HCT116 (cell line): Measurements from ENCODE around the gene NDUFS6. TPM values are rescaled to one million over a fixed set of nuclear protein-coding genes. Genes with fewer than 3 reads are reported as not detected.

Experiments
- ATAC-seq: fragments of 200-7000 bp; cut with Tn5 transposase; 2 replicates; pipeline ENCODE4 v1.9.1; 2020; ENCODE audit warnings: mild to moderate bottlenecking, moderate library complexity
- BruUV-seq: library from RNA; stranded (reverse); fragments of 400-500 nt; replicated peaks from 2 replicates; lab custom pipeline; 2021; lab: Mats Ljungman, UMichigan
- CTCF ChIA-PET: fragments of 300-600 bp; sonication (Branson Sonifier 250); formaldehyde crosslinking; loops from one replicate; lab custom pipeline; 2021; ENCODE audit warnings: antibody characterized with exemption; lab: Charles Lee
- POLR2A ChIA-PET: fragments of 300-600, 350-600 bp; sonication (Branson Sonifier 250); formaldehyde crosslinking; loops from one replicate; lab custom pipeline; 2021; ENCODE audit warnings: antibody characterized with exemption; lab: Charles Lee
- RAD21 ChIA-PET, 2 experiments: fragments of 300-600 bp; sonication (Branson Sonifier 250); formaldehyde crosslinking; loops; one replicate each; lab custom pipeline; 2023; ENCODE audit warnings: low total read pairs in 2 of 2; ENCODE audit not compliant: uncharacterized antibody in 2 of 2, unreplicated experiment in 2 of 2, low non-redundant PET in 1 of 2; lab: Charles Lee
- DNase-seq: peaks from one replicate; pipeline ENCODE4 v3.0.0-alpha.2; 2010; ENCODE audit warnings: low read depth, low spot score
- H2AFZ ChIP-seq: fragments of 200-600 bp; shearing (Covaris generic), sonication (generic); 2 replicates; pipeline ENCODE4 v1.6.1; 2017; ENCODE audit warnings: low read depth, mixed run types, mixed read lengths, antibody characterized with exemption, low read length; ENCODE audit not compliant: poor library complexity, severe bottlenecking
- H3K27ac ChIP-seq: 2 replicates; pipeline ENCODE4 v1.5.1; 2012; ENCODE audit warnings: low read depth, low read length
- H3K27me3 ChIP-seq: fragments of 200-600 bp; sonication (generic); 2 replicates; pipeline ENCODE4 v1.6.1; 2016; ENCODE audit warnings: mixed run types, low read length, mixed read lengths; ENCODE audit not compliant: insufficient read depth
- H3K36me3 ChIP-seq, 2 experiments: fragments of 200-500 bp in 1 of 2; fragments of 200-600 bp in 1 of 2; sonication (Bioruptor generic) in 1 of 2; sonication (generic) in 1 of 2; 2 replicates each; pipeline versions ENCODE4 v1.5.1 to v1.6.1; 2014 to 2016; ENCODE audit warnings: low read length in 2 of 2, inconsistent platforms in 1 of 2, mixed read lengths in 1 of 2, mixed run types in 1 of 2; ENCODE audit not compliant: insufficient read depth in 2 of 2, control insufficient read depth in 1 of 2
- H3K4me1 ChIP-seq, 2 experiments: fragments of 200-600 bp in 1 of 2; sonication (generic) in 1 of 2; 2 replicates each; pipeline versions ENCODE4 v1.5.1 to v1.6.1; 2012 to 2017; ENCODE audit warnings: low read length in 2 of 2, inconsistent platforms in 1 of 2, mild to moderate bottlenecking in 1 of 2, mixed read lengths in 1 of 2, mixed run types in 1 of 2, moderate library complexity in 1 of 2; ENCODE audit not compliant: insufficient read depth in 2 of 2, control insufficient read depth in 1 of 2
- H3K4me2 ChIP-seq: fragments of 200-600 bp; sonication (generic); 2 replicates; pipeline ENCODE4 v1.6.1; 2017; ENCODE audit warnings: mixed run types, low read length, mixed read lengths
- H3K4me3 ChIP-seq, 2 experiments: fragments of 200-600 bp in 1 of 2; sonication (generic) in 1 of 2; replicated peaks in 1 of 2; 2 replicates each; pipeline ENCODE4 v1.5.1; 2011 to 2016; ENCODE audit warnings: low read length in 2 of 2, control low read depth in 1 of 2, low read depth in 1 of 2, mild to moderate bottlenecking in 1 of 2, mixed read lengths in 1 of 2, mixed run types in 1 of 2
- H3K79me2 ChIP-seq: fragments of 200-600 bp; sonication (generic); 2 replicates; pipeline ENCODE4 v1.6.1; 2017; ENCODE audit warnings: mild to moderate bottlenecking, mixed run types, low read length, moderate library complexity, mixed read lengths; ENCODE audit not compliant: insufficient read depth
- H3K9ac ChIP-seq: fragments of 200-600 bp; sonication (generic); 2 replicates; pipeline ENCODE4 v1.6.1; 2016; ENCODE audit warnings: low read length, mixed read lengths
- H3K9me2 ChIP-seq: fragments of 200-600 bp; sonication (generic), shearing (Covaris generic); 2 replicates; pipeline ENCODE4 v1.6.1; 2017; ENCODE audit warnings: mixed run types, mild to moderate bottlenecking, moderate library complexity; ENCODE audit not compliant: insufficient read depth
- H3K9me3 ChIP-seq, 2 experiments: fragments of 200-500 bp in 1 of 2; fragments of 200-600 bp in 1 of 2; sonication (Bioruptor generic) in 1 of 2; sonication (generic) in 1 of 2; 2 replicates each; pipeline ENCODE4 v1.6.1; 2014 to 2017; ENCODE audit warnings: low read length in 2 of 2, mixed read lengths in 2 of 2, inconsistent platforms in 1 of 2, low read depth in 1 of 2, mild to moderate bottlenecking in 1 of 2, mixed run types in 1 of 2, moderate library complexity in 1 of 2; ENCODE audit not compliant: control insufficient read depth in 1 of 2, insufficient read depth in 1 of 2
- H4K20me1 ChIP-seq: fragments of 200-600 bp; sonication (generic), shearing (Covaris generic); 2 replicates; pipeline ENCODE4 v1.6.1; 2017; ENCODE audit warnings: mixed run types, mild to moderate bottlenecking, moderate library complexity; ENCODE audit not compliant: insufficient read depth
- CEBPB ChIP-seq: IDR thresholded peaks from 2 replicates; pipeline ENCODE4 v1.6.1; 2012; ENCODE audit warnings: low read depth
- EZH2 ChIP-seq: fragments of 200-600 bp; sonication (generic); IDR thresholded peaks from 2 replicates; pipeline ENCODE4 v1.6.1; 2017; ENCODE audit warnings: antibody characterized with exemption, mixed run types
- RAD21 ChIP-seq: IDR thresholded peaks from 2 replicates; pipeline ENCODE4 v1.6.1; 2012; ENCODE audit warnings: low read depth, mild to moderate bottlenecking
- ZFX ChIP-seq: fragments of 450-650 bp; IDR thresholded peaks from 2 replicates; pipeline ENCODE4 v1.6.1; 2017
- ZNF274 ChIP-seq: fragments of 200-500 bp; sonication (Bioruptor generic); IDR thresholded peaks from 2 replicates; pipeline ENCODE4 v1.6.1; 2014; ENCODE audit warnings: mild to moderate bottlenecking, low read depth, low read length, inconsistent platforms
- intact Hi-C: fragments of 100-400 bp; cut with micrococcal nuclease; formaldehyde crosslinking; loops from 2 replicates; pipeline ENCODE4 v1.10.0; 2022
- total RNA-seq: library from RNA; stranded (reverse); gene quantifications from one replicate; pipeline ENCODE4 v1.2.1, GENCODE V29; 2021; ENCODE audit not compliant: unreplicated experiment
- TF ChIP-seq, protein P1 (sequence below): IDR thresholded peaks from 2 replicates; pipeline ENCODE4 v1.6.1; 2012; ENCODE audit warnings: low read depth
- TF ChIP-seq, protein P2 (sequence below), 3 experiments: fragments of 200-600 bp in 1 of 3; sonication (generic) in 1 of 3; IDR thresholded peaks in 2 of 3; conservative IDR thresholded peaks in 1 of 3; 2 replicates each; pipeline ENCODE4 v1.5.1; 2012 to 2017; ENCODE audit warnings: low read depth in 2 of 3, low read length in 2 of 3, antibody characterized with exemption in 1 of 3, borderline replicate concordance in 1 of 3, control low read depth in 1 of 3, mild to moderate bottlenecking in 1 of 3, mixed read lengths in 1 of 3, mixed run types in 1 of 3, moderate library complexity in 1 of 3; ENCODE audit not compliant: insufficient read depth in 1 of 3

NDUFS6 gene
- total RNA-seq, 1 experiment from 2014 or later = 43.8 TPM

DNA sequence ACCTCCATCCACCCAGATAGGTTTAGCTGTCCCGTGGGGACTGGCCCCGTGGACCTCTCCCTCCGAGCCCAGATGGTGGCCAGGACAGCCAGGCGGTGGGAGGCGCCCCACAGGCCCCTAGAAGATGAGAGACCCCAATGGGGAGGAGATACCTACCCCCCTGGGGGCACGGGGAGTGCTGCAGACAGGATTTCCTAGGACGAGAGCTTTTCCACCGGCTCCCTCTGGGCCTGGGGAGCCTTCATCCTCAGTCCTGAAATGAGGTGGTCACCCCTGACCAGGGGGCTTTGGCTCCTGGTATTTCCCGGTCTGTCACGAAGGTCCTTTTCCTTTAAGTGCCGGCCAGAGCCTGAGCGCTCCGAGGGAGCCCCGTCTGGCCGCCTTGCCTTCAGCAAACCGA is 48.3 kb upstream of the NDUFS6 start:
- Histone ChIP-seq H3K27ac (no peak overlapping the region), H3K36me3 (no peaks in the 10 kb centered on the region), H3K4me2 (no peak overlapping the region), H2AFZ (no peak overlapping the region), H3K27me3 (peaks cover 9% of the 10 kb centered on the region; the same call in 1 of the 2 replicates), H3K9ac (no peak overlapping the region), H3K79me2 (no peaks in the 10 kb centered on the region), H3K9me3 (no peaks in the 10 kb centered on the region), H3K4me3 (no peak overlapping the region), H4K20me1 (no peaks in the 10 kb centered on the region), H3K4me1 (no peaks in the 10 kb centered on the region), H3K9me2 (no peaks in the 10 kb centered on the region)
- ChIA-PET POLR2A (no interaction called here), RAD21 (no interaction called here), CTCF (interaction anchor here (1.2 kb wide), 1 partner anchor 12 kb away, joined by 3 read pairs; no protein-coding TSS in a partner anchor)
- intact Hi-C loops = no loop called here
- no TSS peak for BruUV-seq
- ATAC-seq (no peak), DNase-seq (no peak)
- TF ChIP-seq RAD21 (no peak), EZH2 (no peak), ZFX (no peak), ZNF274 (no peak), CEBPB (no peak)
- TF ChIP-seq, protein P1, sequence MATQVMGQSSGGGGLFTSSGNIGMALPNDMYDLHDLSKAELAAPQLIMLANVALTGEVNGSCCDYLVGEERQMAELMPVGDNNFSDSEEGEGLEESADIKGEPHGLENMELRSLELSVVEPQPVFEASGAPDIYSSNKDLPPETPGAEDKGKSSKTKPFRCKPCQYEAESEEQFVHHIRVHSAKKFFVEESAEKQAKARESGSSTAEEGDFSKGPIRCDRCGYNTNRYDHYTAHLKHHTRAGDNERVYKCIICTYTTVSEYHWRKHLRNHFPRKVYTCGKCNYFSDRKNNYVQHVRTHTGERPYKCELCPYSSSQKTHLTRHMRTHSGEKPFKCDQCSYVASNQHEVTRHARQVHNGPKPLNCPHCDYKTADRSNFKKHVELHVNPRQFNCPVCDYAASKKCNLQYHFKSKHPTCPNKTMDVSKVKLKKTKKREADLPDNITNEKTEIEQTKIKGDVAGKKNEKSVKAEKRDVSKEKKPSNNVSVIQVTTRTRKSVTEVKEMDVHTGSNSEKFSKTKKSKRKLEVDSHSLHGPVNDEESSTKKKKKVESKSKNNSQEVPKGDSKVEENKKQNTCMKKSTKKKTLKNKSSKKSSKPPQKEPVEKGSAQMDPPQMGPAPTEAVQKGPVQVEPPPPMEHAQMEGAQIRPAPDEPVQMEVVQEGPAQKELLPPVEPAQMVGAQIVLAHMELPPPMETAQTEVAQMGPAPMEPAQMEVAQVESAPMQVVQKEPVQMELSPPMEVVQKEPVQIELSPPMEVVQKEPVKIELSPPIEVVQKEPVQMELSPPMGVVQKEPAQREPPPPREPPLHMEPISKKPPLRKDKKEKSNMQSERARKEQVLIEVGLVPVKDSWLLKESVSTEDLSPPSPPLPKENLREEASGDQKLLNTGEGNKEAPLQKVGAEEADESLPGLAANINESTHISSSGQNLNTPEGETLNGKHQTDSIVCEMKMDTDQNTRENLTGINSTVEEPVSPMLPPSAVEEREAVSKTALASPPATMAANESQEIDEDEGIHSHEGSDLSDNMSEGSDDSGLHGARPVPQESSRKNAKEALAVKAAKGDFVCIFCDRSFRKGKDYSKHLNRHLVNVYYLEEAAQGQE = no peak
- TF ChIP-seq, protein P2, sequence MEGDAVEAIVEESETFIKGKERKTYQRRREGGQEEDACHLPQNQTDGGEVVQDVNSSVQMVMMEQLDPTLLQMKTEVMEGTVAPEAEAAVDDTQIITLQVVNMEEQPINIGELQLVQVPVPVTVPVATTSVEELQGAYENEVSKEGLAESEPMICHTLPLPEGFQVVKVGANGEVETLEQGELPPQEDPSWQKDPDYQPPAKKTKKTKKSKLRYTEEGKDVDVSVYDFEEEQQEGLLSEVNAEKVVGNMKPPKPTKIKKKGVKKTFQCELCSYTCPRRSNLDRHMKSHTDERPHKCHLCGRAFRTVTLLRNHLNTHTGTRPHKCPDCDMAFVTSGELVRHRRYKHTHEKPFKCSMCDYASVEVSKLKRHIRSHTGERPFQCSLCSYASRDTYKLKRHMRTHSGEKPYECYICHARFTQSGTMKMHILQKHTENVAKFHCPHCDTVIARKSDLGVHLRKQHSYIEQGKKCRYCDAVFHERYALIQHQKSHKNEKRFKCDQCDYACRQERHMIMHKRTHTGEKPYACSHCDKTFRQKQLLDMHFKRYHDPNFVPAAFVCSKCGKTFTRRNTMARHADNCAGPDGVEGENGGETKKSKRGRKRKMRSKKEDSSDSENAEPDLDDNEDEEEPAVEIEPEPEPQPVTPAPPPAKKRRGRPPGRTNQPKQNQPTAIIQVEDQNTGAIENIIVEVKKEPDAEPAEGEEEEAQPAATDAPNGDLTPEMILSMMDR (IDR thresholded peaks at IDR 0.05 in 2 of 3, conservative IDR thresholded peaks at IDR 0.05 in 1 of 3; ENCODE audit: borderline replicate concordance in 1 of 3, insufficient read depth in 1 of 3, low read depth in 2 of 3, low read length in 2 of 3) = no peak
